Measurements from ENCODE around the gene CHAC1.

DNA sequence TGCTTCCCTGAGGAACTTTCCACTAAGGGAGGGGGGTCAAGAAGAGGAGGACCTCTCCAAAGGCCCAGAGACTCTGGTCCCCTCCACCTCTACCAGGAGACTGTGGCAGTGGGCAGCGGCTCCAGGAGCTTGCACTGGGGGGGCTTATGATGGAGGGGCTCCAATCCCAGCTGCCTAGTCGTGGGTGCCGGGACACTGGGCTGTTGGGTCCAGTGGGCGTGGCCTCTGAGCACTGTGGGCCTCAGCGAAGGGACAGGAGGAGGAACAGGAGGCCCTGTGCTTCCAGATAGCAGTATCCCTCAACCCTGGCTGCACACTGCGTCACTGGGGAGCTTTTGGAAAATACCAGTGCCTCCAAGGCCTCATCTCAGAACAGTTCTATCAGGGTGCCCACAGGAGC, 37.6 kb upstream of the CHAC1 start:
- TF ChIP-seq POLR2A (IDR thresholded peaks at IDR 0.05), result no peak
- TF ChIP-seq, protein P1, sequence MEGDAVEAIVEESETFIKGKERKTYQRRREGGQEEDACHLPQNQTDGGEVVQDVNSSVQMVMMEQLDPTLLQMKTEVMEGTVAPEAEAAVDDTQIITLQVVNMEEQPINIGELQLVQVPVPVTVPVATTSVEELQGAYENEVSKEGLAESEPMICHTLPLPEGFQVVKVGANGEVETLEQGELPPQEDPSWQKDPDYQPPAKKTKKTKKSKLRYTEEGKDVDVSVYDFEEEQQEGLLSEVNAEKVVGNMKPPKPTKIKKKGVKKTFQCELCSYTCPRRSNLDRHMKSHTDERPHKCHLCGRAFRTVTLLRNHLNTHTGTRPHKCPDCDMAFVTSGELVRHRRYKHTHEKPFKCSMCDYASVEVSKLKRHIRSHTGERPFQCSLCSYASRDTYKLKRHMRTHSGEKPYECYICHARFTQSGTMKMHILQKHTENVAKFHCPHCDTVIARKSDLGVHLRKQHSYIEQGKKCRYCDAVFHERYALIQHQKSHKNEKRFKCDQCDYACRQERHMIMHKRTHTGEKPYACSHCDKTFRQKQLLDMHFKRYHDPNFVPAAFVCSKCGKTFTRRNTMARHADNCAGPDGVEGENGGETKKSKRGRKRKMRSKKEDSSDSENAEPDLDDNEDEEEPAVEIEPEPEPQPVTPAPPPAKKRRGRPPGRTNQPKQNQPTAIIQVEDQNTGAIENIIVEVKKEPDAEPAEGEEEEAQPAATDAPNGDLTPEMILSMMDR (IDR thresholded peaks at IDR 0.05), result no peak
